CD14-positive monocyte (primary cell): ENCODE data around the gene TMCC3. TPM values are rescaled to one million over a fixed set of nuclear protein-coding genes. Genes with fewer than 3 reads are reported as not detected.

Source experiments
- DNase-seq, 3 donors: peaks; one replicate each; pipeline ENCODE4 v3.0.0-alpha.2; 2011 to 2022
- H2AFZ ChIP-seq: 2 replicates; pipeline ENCODE4 v1.6.0; 2012; ENCODE audit warnings: mild to moderate bottlenecking, low read depth, low read length, inconsistent platforms; ENCODE audit not compliant: insufficient read depth, poor library complexity, severe bottlenecking
- H3K27ac ChIP-seq, 2 donors: 1 replicate in 1 of 2; 2 replicates in 1 of 2; pipeline ENCODE4 v1.5.1; 2012 to 2013; ENCODE audit warnings: low read length in 2 of 2, control low read depth in 1 of 2, inconsistent platforms in 1 of 2, low read depth in 1 of 2, mild to moderate bottlenecking in 1 of 2
- H3K27me3 ChIP-seq, 2 donors: one replicate each; pipeline versions ENCODE4 v1.6.0 to v1.6.1; 2011 to 2013; ENCODE audit warnings: low read length in 2 of 2; ENCODE audit not compliant: control insufficient read depth in 2 of 2, insufficient read depth in 2 of 2
- H3K36me3 ChIP-seq, 2 donors: replicated peaks in 1 of 2; 1 replicate in 1 of 2; 2 replicates in 1 of 2; pipeline versions ENCODE4 v1.5.1 to v1.6.1; 2012 to 2013; ENCODE audit warnings: low read length in 2 of 2, control low read depth in 1 of 2, inconsistent platforms in 1 of 2, mild to moderate bottlenecking in 1 of 2; ENCODE audit not compliant: insufficient read depth in 2 of 2, control insufficient read depth in 1 of 2
- H3K4me1 ChIP-seq, 2 donors: 1 replicate in 1 of 2; 2 replicates in 1 of 2; pipeline versions ENCODE4 v1.5.1 to v1.6.1; 2012 to 2013; ENCODE audit warnings: low read length in 2 of 2, control low read depth in 1 of 2, inconsistent platforms in 1 of 2, mild to moderate bottlenecking in 1 of 2, moderate library complexity in 1 of 2; ENCODE audit not compliant: insufficient read depth in 2 of 2, control insufficient read depth in 1 of 2
- H3K4me2 ChIP-seq: replicated peaks from 2 replicates; pipeline ENCODE3; 2012; ENCODE audit warnings: low read length, moderate library complexity, mild to moderate bottlenecking; ENCODE audit not compliant: poor library complexity, severe bottlenecking; ENCODE audit errors: extremely low read depth
- H3K4me3 ChIP-seq, 3 experiments: fragments of 200-600 bp in 1 of 3; sonication (generic) in 1 of 3; replicated peaks in 1 of 3; 1 replicate in 2 of 3; 2 replicates in 1 of 3; pipeline ENCODE4 v1.5.1; 2011 to 2013; ENCODE audit warnings: low read length in 3 of 3, mild to moderate bottlenecking in 3 of 3, control low read depth in 2 of 3, low read depth in 2 of 3, inconsistent platforms in 1 of 3, moderate library complexity in 1 of 3
- H3K79me2 ChIP-seq: 2 replicates; pipeline ENCODE4 v1.6.0; 2012; ENCODE audit warnings: mild to moderate bottlenecking, control low read depth, inconsistent platforms, low read length, moderate library complexity; ENCODE audit not compliant: insufficient read depth
- H3K9ac ChIP-seq: 2 replicates; pipeline ENCODE4 v1.6.0; 2017; ENCODE audit warnings: low read length, mild to moderate bottlenecking; ENCODE audit not compliant: insufficient read depth, poor library complexity, severe bottlenecking
- H3K9me3 ChIP-seq, 2 donors: replicated peaks in 1 of 2; 1 replicate in 1 of 2; 2 replicates in 1 of 2; pipeline versions ENCODE4 v1.5.1 to v1.6.1; 2012 to 2013; ENCODE audit warnings: low read length in 2 of 2, control low read depth in 1 of 2; ENCODE audit not compliant: control insufficient read depth in 1 of 2, insufficient read depth in 1 of 2
- H4K20me1 ChIP-seq: 2 replicates; pipeline ENCODE4 v1.6.0; 2012; ENCODE audit warnings: mild to moderate bottlenecking, low read length, control low read depth, moderate library complexity; ENCODE audit not compliant: insufficient read depth
- H3K27ac Mint-ChIP-seq, 7 donors: one replicate each; pipeline ENCODE4 v1.8.0; 2020; ENCODE audit warnings: mild to moderate bottlenecking in 7 of 7, mixed read lengths in 7 of 7, moderate library complexity in 6 of 7, inconsistent platforms in 2 of 7
- H3K27me3 Mint-ChIP-seq, 3 donors: one replicate each; pipeline ENCODE4 v1.8.0; 2021 to 2022; ENCODE audit warnings: low read depth in 3 of 3, mild to moderate bottlenecking in 3 of 3, mixed read lengths in 3 of 3, moderate library complexity in 3 of 3, inconsistent platforms in 1 of 3
- H3K36me3 Mint-ChIP-seq, 2 donors: one replicate each; pipeline ENCODE4 v1.8.0; 2020; ENCODE audit warnings: mixed read lengths in 2 of 2, inconsistent platforms in 1 of 2, mild to moderate bottlenecking in 1 of 2
- H3K4me1 Mint-ChIP-seq: one replicate; pipeline ENCODE4 v1.8.0; 2020; ENCODE audit warnings: mild to moderate bottlenecking, mixed read lengths
- H3K4me3 Mint-ChIP-seq, 2 donors: one replicate each; pipeline ENCODE4 v1.8.0; 2020; ENCODE audit warnings: mild to moderate bottlenecking in 2 of 2, mixed read lengths in 2 of 2, moderate library complexity in 1 of 2
- H3K9me3 Mint-ChIP-seq, 7 donors: one replicate each; pipeline ENCODE4 v1.8.0; 2020 to 2022; ENCODE audit warnings: mixed read lengths in 7 of 7, mild to moderate bottlenecking in 6 of 7, moderate library complexity in 6 of 7, inconsistent platforms in 2 of 7
- CTCF ChIP-seq: fragments of 200-600 bp; IDR thresholded peaks from one replicate; pipeline ENCODE4 v1.8.0; 2022; ENCODE audit warnings: antibody characterized with exemption, mild to moderate bottlenecking
- WGBS: methylation state at CpG from one replicate; pipeline ENCODE4 v1.1.5; 2013; ENCODE audit warnings: missing lambda C conversion rate; ENCODE audit not compliant: insufficient coverage; 5-methylcytosine and 5-hydroxymethylcytosine counted together
- intact Hi-C, 2 donors: fragments of 100-400 bp; cut with micrococcal nuclease; formaldehyde crosslinking; loops; one replicate each; pipeline versions ENCODE4 v1.15.0 to v1.15.1; 2023
- polyA plus RNA-seq, 3 donors: library from polyadenylated mRNA; depleted of rRNA in 1 of 3; unstranded in 2 of 3; stranded (reverse) in 1 of 3; fragments of 300-500 nt in 2 of 3; fragments of >200 nt in 1 of 3; fragmentation: Illumina TruSeq in 2 of 3; gene quantifications; 1 replicate in 2 of 3; 2 replicates in 1 of 3; pipeline ENCODE4 v1.2.3, GENCODE V29; 2012 to 2021

TMCC3 gene
- polyA plus RNA-seq, 3 donors = 3.4 to 14.7 (median 7.1) TPM

- H3K27me3 ChIP-seq = no peaks in the 10 kb centered on the region
- H3K9ac ChIP-seq = peak overlapping the region; percentile 65
- no peak overlapping the region for H2AFZ ChIP-seq
- no peaks in the 10 kb centered on the region for H3K9me3 ChIP-seq
- peaks cover 0 to 6% (median 3%) of the 10 kb centered on the region in 3 donors for H3K27me3 Mint-ChIP-seq
- H4K20me1 ChIP-seq = no peaks in the 10 kb centered on the region
- peaks cover 54 to 56% of the 10 kb centered on the region in 2 donors for H3K4me1 ChIP-seq
- peak overlapping the region in 1 of 3 experiments; percentile 62 for H3K4me3 ChIP-seq
- H3K4me2 ChIP-seq = peak overlapping the region; percentile 64
- peak overlapping the region; percentile 38 to 83 for H3K4me3 Mint-ChIP-seq
- TF ChIP-seq CTCF = no peak
- WGBS = 67% methylated on average over 2 of the region's 2 CpGs
- H3K79me2 ChIP-seq = no peaks in the 10 kb centered on the region
- peak; percentile 83 to 93 (median 89) for DNase-seq
- no peaks in the 10 kb centered on the region for H3K36me3 ChIP-seq
- peaks cover 3 to 10% of the 10 kb centered on the region in 2 donors for H3K36me3 Mint-ChIP-seq
- peak overlapping the region; percentile 98 to 100 (median 99) for H3K27ac Mint-ChIP-seq
- intact Hi-C loops = loop anchor here (2.0 to 5.0 kb wide), 2 partner anchors 32 to 35 kb away; no protein-coding TSS in a partner anchor
- peak overlapping the region; percentile 95 to 97 for H3K27ac ChIP-seq
- H3K4me1 Mint-ChIP-seq = peaks cover 57% of the 10 kb centered on the region
- H3K9me3 Mint-ChIP-seq = peaks cover 0 to 6% (median 3%) of the 10 kb centered on the region in 7 donors
Observed at GRCh38 chr12:94676922-94677321, 26.6 kb upstream of the TMCC3 start.

- Histone ChIP-seq H2AFZ (no peak overlapping the region), H3K9me3 (no peaks in the 10 kb centered on the region), H4K20me1 (no peaks in the 10 kb centered on the region), H3K36me3 (no peaks in the 10 kb centered on the region), H3K4me2 (peak overlapping the region; percentile 64), H3K4me1 (peaks cover 54 to 56% of the 10 kb centered on the region in 2 donors), H3K4me3 (peak overlapping the region in 1 of 3 experiments; percentile 62), H3K27me3 (no peaks in the 10 kb centered on the region), H3K9ac (peak overlapping the region; percentile 65), H3K79me2 (no peaks in the 10 kb centered on the region), H3K27ac (peak overlapping the region; percentile 95 to 97)
- intact Hi-C loops = loop anchor here (2.0 to 5.0 kb wide), 2 partner anchors 31 to 34 kb away; no protein-coding TSS in a partner anchor
- Mint-ChIP-seq H3K9me3 (peaks cover 0 to 6% (median 3%) of the 10 kb centered on the region in 7 donors), H3K4me1 (peaks cover 55% of the 10 kb centered on the region), H3K4me3 (peak overlapping the region; percentile 38 to 83), H3K27ac (peak overlapping the region; percentile 98 to 100 (median 99)), H3K27me3 (peaks cover 0 to 6% (median 3%) of the 10 kb centered on the region in 3 donors), H3K36me3 (peaks cover 3 to 8% of the 10 kb centered on the region in 2 donors)
- DNase-seq = peak; percentile 89 to 97 (median 97)
- no peak for TF ChIP-seq CTCF
- WGBS = 0% methylated on average over 3 of the region's 9 CpGs
Observed at GRCh38 chr12:94676031-94676641, 25.8 kb upstream of the TMCC3 start.
